ENCODE results near the gene STX10. TPM values are rescaled to one million over a fixed set of nuclear protein-coding genes. Genes with fewer than 3 reads are reported as not detected.

The STX10 gene
- polyA plus RNA-seq, 1 of the 3 experiments (the other 2 are of a cell fraction): 163 TPM

- no peak for TF ChIP-seq USF2 (IDR thresholded peaks at IDR 0.05; ENCODE audit: borderline replicate concordance, low read depth, low read length)
These were observed 56.1 kb downstream of the STX10 start (continued) for GRCh38 chr19:13094106-13094504.

Other genes with a start within 250 kb of the STX10 start
- 0.44 and 1.1 TPM in 2 replicates for gene SYCE2, start 231.1 kb downstream of the STX10 start, polyA plus RNA-seq (2012; rRNA removed)
- 56.8 and 170 TPM in 2 replicates for gene FARSA, start 216.7 kb downstream of the STX10 start, polyA plus RNA-seq (2012; rRNA removed)
- 1,316 and 1,334 TPM in 2 replicates for gene CALR, start 211.8 kb downstream of the STX10 start, polyA plus RNA-seq (2012; rRNA removed)
- 60.4 and 116 TPM in 2 replicates for gene RAD23A, start 204.5 kb downstream of the STX10 start, polyA plus RNA-seq (2012; rRNA removed)
- gene GADD45GIP1, start 193.2 kb downstream of the STX10 start, polyA plus RNA-seq (2012; rRNA removed): 65.7 and 91.8 TPM in 2 replicates
- 1.0 and 1.6 TPM in 2 replicates for gene DAND5, start 180.8 kb downstream of the STX10 start, polyA plus RNA-seq (2012; rRNA removed)
- gene NFIX, start 154.9 kb downstream of the STX10 start, polyA plus RNA-seq (2012; rRNA removed): 5.1 and 14.8 TPM in 2 replicates
- gene LYL1, start 47.5 kb downstream of the STX10 start, polyA plus RNA-seq (2012; rRNA removed): 1.1 and 2.2 TPM in 2 replicates
- 60.9 and 64.9 TPM in 2 replicates for gene TRMT1, start 33.6 kb downstream of the STX10 start, polyA plus RNA-seq (2012; rRNA removed)
- 72.8 and 127 TPM in 2 replicates for gene NACC1, start 32.1 kb downstream of the STX10 start, polyA plus RNA-seq (2012; rRNA removed)
- gene IER2, start within 50 bp of the STX10 start, polyA plus RNA-seq (2012; rRNA removed): 55.7 and 115 TPM in 2 replicates